GM19467 (cell line): Measurements from ENCODE around the gene FAM163B.

ENCODE experiments used
- ATAC-seq: cut with Tn5 transposase; IDR thresholded peaks from one replicate; pipeline ENCODE4 v1.9.1; 2021; ENCODE audit warnings: mild to moderate bottlenecking, moderate library complexity; ENCODE audit not compliant: unreplicated experiment

Gene FAM163B

DNA sequence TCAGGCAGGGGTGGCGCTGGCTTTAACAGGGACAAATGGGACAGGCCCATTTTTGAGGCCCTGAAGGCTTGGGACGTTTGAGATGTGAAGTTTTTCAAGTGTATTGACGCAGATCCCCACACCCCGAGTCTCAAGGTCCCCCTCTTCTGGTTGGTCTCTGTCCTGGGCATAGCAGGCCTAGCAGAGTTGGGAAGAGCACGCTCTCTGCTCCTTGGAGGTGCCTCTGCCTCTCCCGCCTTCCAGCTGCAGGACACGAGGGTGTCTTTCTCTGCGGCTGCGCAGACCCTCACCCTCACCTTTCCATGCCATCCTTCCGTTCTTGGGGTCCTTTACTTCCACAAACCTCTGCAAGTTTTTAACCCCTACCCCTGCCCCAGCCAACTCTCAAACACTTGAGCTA, 56.1 kb downstream of the FAM163B start:
- no peak for ATAC-seq

DNA sequence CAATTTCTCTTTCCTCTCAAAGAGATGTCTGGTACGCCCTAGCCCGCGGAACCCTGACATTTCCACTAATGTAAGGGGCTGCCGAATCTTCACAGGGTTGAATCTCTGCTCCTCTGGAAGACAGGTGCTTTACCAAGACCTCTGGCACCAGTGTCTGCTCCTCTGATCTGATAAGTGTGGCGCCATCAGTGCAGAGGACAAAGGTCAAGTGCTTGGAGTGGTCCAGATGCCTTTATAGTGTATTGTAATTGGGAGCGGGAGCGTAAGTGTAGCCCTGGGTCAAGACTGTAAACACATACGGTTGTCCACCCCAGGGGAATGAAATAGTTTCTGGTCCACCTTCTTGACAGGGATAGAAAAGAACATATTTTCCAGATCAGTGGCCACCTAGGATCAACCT, 57.0 kb downstream of the FAM163B start:
- ATAC-seq = no peak

DNA sequence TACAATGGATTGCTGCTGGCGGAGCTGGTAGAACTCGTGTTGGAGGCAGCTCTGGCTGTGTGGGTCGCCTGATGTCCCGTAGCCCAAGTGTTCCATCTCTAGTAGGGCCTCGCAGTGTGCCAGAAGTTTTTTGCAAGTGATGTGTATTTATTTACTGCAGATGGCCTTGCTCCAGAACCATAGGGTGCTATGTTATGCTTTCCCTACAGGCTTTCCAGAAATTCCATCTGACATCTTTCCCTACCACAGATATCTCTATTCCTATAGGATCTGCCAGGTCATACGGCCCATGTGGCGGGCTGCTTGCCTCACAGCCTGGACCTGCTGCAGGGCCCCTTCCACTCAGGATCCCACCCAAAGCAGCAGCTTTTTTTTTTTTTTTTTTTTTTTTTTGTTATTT, 57.7 kb downstream of the FAM163B start:
- ATAC-seq = no peak

DNA sequence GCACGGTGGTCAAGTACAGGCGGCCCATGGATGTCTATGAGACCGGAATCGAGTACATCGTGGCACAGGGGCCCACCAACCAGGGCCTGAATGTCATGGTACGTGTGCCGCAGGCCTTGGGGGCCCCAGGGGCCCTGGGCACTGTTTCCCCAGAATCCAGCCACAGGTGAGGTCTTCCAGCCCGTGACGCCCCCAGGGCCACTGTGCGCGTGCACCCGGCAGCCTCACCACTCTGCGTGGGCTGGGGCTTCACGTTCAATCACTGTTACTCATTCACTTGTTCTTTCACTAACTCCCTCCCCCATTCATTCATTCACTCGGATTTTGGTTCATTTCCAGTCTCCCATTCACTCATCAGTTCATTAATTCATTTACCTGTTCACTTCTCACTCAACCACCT, 62.1 kb downstream of the FAM163B start:
- no peak for ATAC-seq

DNA sequence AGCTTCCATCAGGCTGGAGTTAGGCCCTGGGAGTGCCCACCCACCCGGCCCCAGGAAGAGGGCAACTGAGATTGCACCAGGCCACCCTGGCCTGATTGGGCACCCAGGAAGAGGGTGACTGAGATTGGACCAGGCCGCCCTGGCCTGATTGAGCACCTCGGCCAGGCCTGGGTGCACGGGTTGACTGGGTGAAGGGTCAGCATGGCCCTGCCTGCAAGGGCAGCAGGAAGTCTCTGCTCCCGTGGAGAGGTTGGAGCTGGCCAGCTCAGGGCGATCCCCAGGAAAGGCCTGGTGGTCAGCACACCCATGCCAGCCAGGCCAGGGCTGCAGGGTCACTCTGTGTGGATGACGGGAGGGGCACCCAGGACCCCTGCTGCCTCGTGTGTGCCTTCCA, 62.9 kb downstream of the FAM163B start:
- ATAC-seq = no peak

DNA sequence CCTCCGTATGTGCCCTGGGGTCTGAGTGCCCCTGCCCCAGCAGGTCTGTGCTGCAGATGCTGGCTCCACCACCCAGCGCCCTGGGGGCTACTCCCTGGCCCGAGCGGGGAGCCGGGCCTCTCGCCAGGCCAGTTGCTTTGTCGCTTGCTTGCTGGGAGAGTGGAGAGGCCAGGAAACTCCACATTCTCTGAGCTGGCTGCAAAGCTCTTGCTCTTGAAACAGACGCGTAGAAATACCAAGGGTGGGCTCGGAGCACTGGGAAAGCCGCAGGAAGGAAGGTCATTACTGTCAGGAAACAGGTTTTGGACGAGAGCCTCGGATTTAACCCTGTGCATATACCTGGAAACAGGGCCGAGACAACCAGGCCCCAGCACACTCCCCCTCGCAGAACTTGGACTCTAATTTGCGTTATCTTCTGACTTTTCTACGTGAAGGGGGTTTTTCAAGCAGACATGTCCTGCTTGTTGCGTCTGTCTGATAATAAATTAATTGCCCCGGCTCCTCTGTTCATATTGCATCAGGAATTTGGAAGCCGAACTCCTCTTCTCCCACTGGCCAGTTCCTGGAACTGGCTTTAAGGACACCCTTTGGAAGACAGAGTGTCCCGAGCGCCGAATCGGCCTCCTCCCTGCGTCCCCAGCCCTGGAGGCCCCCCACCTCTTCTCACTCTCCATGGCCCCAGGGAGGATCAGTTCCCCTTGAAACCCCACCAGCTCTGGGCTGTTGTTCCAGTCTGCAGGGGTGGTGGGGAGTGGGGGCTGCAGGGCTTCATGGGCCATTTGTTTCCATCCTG, 63.5 kb downstream of the FAM163B start:
- no peak for ATAC-seq

DNA sequence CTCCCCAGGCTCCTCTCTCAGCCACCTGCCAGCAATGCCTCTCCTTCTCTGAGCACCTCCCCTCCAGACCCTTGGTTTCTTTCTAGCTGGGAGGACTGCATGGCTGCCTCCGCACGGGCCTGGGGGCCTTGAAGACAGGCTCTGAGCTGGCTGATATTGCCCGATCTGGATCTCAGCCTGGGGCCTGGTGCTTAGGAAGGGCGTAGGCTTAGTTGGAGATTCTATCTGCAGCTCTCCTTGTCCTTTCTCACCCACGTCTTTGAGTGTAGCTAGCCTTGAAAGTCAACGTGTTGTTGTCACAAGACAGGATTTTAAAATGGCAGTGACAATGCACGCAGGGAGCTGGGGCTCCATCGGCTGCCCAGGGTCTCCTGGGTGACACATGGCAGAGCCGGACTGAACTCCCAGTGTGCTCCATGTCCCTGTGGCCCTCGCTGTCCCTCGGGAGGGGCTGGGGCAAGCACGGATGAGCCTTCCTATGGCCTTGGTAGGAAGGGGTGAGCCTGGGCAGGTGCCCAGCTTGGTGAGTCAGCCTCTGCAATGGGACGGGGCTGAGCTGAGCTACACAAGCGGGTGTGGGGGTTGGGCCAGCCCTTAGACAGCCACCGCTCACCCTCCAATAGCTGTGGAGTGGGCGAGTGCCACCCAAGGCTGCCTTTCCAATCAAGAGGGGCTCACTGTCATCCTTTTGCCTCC, 65.3 kb downstream of the FAM163B start:
- ATAC-seq = no peak

DNA sequence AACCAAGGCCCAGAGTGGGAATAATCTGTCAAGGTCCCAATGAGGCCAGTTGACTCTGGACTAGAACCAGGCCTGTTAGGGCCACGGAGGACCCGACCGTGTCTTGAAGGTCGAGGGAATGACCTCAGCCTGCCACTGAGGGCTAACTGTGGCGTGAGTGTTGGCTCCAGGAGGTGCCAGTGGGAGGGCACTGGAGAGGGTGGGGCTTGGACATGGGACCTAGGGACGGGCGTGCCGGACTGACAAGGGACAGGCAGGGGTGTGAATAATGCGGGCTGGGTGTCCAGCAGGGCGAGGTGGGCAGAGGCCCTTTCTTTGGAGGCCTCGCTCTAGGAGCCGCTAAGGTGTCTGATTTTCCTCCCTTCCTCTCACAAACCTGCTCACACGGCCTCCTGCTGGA, 67.2 kb downstream of the FAM163B start:
- no peak for ATAC-seq

DNA sequence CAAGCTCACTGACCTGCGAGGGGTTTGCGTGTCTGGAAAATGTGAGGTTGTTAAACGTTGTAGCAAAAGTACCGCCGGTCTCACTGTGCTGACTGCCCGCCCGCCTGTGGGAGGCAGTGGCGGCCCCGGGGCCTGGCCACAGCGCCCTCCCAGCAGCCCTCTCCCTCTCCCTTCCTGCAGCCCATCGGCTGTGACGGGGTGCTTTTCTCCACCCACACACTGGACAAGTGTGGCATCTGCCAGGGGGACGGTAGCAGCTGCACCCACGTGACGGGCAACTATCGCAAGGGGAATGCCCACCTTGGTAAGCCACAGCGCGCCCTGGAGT, 68.5 kb downstream of the FAM163B start:
- no peak for ATAC-seq

DNA sequence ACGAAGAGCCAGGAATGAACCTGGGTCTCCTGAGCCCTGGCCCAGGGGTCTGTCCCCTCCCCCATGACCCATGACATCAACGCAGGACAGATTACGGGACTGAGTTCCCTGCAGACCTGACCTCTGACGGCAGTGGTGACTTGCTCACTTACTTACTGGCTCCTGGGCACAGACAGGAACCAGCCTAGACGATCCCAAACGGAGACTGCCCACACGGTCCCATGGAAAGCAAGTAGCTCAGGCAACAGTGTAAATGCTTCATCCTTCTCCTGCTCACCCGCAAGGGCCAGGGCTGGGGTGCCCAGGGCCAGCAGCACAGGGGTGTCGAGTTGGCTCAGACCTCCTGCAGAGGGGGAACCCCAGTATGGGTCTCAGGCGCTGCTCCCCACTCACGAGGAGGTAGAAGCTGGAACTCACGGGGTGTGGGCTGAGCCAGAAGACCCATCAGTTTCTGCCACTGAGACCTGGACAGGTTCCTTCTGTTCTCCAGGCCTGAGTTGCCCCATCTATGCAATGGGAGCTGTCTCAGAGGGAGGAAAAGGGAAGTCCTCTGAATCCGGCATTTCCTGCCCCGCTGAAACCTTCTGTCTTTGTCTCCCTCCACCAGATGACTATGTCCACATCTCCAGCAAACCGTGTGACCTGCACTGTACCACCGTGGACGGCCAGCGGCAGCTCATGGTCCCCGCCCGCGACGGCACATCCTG, 69.0 kb downstream of the FAM163B start:
- ATAC-seq = no peak

DNA sequence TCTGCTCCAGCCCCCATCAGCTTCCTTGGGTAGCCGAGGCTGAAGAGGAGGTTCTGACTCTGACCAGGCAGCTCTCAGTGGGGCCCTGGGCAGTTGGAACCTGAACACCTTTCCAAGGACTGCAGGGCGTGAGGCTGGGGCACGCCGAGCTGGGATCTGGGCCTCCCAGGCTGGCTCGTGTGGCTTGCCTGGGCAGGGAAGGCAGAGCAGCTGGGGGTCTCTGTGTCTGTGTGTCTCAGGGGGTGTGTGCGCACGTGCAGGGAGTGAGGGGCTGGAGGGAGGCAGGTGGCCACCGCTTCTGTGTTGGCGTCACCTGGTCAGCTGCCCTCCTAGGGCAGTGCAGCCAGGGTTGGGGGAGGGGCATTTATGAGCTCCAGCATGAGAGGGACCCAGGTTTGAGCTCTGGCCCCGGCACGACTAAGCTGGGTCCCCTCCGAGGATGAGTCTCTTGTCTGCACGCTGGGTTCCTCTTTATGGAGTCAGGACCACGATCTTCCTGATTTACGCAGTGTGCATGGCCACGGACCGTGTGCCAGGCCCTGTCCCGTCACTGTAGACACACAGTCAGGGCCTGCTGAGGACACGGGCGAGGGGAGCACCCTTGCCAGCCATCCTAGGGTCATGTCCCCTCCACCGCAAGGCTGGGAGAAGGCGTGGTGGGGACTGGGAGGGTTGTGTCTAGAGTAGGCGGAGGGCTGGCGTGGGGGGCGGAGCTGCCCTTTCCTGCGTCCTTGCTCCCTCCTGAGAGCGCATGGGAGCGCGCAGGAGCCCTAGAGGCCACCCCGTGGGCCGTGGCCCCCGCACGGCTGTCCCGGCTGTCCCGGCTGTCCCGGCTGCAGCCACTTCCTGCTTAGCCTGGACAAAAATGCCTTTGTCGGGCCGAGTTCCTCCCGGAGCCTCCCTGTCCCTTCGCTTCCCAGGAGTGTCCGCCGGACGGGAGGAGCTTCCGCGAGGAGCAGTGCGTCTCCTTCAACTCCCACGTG, 70.0 kb downstream of the FAM163B start:
- ATAC-seq = no peak

DNA sequence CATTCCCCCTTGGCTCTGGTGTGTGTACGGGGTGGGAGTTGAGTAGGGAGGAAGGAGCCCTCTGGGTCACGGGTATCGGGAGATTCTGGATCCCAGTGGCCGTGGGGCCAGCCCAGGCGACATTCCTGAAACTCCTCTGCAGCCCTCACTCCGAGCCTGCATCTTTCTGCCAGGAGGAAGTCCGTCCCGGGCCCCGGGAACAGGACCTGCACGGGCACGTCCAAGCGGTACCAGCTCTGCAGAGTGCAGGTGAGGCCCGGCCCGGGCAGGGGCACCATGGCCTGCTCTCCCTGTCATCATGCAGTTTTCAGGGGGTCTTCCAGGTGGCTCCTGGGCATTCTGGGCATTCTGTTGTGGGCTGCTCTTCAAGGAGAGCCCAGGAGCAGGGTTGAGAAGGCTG, 71.0 kb downstream of the FAM163B start:
- no peak for ATAC-seq

DNA sequence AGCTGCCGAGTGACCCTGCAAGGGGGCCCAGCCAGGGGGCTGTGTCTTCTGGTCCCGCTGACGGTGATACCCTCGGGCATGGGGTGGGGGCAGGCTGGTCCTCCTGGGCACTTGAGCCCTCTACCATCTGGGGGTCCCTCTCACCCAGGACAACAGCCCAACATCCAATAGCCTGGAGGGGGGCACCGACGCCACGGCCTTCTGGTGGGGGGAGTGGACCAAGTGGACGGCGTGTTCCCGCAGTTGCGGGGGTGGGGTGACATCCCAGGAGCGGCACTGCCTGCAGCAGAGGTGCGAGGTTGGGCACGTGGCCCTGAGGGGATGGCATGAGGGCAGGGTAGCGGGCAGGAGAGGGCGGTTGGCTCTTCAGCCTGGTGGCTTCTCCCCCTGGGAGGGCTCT, 71.9 kb downstream of the FAM163B start:
- ATAC-seq = no peak

DNA sequence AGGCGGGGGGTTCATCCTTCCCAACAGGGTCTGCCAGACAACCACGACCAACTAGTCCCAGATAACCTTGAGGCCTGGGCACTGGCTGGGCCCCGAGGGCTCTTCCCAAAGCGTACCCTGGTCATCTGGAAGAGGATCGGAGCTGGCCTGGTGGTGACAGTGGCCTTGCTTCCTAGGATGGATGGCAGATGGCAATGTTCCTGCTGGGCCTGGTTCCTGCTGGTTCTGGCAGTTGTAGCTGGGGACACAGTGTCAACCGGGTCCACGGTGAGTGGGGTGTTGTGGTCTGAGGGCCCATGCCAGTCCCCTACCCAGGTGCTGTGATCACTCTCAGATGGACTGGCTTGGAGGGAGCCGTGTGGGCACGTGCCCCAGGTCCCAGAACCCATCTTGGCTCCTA, 72.7 kb downstream of the FAM163B start:
- ATAC-seq = no peak

DNA sequence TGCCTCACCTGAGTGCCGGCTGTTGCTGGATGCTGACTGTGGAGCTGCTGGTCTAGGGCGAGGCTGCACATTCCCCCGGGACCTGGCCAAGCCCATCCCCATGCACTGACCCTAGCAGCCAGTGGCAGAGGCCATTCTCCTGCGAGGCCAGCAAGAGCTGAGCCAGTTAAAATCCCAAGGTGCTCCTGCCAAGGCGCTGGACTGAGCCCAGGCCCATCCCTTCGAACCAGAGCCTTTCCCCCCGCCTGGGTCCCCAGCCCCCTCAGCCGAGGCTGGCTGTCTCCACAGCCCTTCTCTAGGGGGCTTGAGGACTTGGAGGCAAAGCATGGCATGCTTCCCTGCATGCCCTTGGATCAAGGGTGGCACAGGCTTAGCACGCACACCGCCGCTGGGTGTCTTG, 73.1 kb downstream of the FAM163B start:
- no peak for ATAC-seq

DNA sequence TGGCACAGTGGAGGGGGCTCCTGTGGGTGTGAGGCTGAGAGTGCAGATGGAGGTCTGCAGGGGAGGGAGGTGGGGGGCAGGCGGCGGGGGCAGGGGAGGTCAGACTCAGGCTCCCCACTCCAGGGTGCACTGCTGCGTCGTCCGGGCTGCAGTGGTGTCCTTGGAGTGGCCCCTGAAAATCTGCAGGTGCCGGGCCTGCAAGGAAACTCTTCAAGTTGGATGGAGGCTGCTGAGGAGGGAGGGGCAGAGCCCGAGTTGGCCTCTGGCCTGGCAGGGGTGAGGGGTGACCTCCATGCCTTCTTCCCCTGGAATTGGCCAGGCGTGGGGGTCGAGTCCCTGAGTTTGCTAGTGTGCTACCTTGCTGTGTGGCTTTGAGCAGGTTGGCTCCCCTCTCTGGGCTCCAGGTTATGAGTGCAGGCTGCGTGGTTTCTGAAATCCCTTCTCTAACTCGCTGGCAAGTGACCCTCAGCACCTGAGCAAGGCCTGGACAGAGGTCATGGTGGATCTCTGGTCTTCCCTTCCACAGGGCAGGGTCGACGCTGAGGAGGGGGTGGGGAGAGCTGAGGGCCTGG, 73.8 kb downstream of the FAM163B start:
- ATAC-seq = no peak

DNA sequence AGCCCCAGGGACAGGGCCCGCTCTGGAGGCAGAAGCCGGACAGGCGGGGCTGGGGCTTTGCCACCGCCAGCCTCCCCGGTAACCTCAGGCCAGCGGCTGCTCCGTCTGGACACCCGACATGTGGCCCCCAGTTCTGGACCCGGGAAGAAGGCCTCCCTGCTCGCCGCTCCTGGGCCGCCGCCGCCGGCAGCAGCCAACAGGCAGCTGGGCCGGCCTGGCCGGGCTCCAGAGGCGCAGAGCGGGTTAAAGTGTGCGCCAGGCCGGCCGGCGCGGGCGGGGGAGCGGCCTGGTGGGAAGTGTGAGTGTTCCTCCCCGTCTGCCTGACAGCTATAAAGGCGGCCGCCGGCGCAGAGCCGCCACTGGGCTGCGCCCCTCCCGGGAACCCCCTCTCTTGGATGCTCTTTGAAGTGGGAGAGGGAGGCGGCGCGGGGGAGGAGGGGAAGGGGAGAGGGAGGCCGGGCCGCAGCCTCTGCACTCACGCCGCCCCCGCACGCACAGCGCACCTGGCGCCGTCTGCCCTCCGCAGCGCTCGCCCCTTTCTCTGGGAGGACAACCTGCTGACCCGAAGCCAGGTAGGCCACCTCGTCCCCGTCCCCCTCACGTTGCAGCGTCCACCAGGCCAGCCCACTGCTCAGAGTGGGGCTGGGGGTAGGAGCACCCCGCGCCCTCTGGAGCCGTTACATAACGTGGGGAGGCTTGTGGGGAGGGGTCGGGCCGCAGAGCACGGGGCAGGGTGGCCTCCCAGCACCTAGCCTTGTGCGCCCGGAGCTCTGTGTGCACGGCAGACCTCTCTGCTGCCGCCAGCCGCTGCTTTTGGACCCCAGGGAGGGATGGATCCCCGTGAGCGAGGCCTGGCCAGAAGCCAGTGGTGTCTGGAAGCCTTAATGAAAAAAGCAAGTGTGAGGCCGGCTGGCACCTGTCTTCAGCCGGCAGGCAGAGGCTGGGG, 74.6 kb downstream of the FAM163B start, which contains the start of gene ADAMTSL2:
TSS of gene ADAMTSL2 (plus strand) at position 359 of the 946 bp plus-strand sequence. CDS start 2,009 bp downstream, outside the sequence.
- no peak for ATAC-seq

DNA sequence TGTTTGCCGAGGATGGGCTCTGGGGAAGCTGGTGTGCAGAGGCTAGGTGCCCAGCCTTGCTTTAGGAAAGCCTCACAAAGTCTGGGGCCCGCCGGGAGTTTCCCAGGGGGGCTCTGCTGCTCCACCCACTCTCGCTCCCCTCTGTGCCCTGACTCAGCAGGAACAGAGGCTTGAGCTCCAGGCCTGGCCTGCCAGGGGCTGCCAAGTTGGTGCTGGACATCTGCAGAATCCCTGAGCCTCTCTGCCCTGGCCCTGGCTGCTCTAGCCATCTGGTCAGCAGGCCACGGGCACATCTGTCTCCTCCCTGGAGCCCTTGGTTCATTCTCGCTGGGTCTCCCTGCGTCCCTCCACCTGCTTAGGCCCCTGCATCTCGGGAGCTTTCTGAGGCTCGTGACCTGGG, 75.3 kb downstream of the FAM163B start:
- no peak for ATAC-seq

DNA sequence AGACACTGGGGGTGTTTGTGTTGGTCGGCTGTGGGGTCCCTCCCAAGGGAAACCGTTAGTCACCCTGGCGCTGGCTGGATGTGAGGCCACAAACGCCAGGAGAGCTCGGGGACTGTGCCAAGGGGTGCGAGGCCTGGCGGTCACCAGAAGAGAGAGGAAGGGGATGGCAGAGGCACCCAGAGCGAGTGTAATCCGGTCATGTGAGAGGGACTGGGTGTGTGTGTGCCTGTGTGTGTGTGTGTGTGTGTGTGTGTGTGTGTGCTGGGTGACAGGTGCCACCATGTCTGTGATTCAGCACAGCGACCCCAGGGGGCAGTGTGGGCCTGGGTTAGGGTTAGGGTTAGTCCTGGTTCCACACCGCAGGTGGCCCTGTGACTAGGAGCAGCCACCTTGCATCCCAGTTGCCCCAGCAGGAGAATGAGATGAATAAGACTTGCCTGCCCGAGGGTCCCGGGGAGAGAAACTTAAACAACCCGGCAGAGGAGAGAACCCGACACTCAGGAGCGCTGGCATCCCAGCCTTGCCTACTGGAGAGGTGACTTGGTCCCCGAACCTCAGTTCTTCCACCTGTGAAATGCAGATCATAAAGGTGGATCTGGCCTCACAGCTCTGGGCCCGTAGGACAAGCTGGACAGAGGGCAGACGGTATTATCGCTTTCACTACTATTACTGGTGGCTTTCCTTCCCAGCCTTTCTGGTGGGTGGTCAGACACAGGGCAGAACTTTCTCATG, 76.1 kb downstream of the FAM163B start:
- ATAC-seq = no peak
